K562 (cell line): ENCODE measurements around the gene NDUFB10. TPM values are rescaled to one million over a fixed set of nuclear protein-coding genes. Genes with fewer than 3 reads are reported as not detected.
A peak's percentile ranks its signal among the peaks of the same experiment; 100 is the strongest.

ENCODE experiments used
- ARHGAP35 ChIP-seq: fragments of 450-650 bp; IDR thresholded peaks from 2 replicates; pipeline ENCODE4 v1.6.1; 2018; ENCODE audit not compliant: partially characterized antibody
- BRF1 ChIP-seq: IDR thresholded peaks from 3 replicates; pipeline ENCODE4 v1.6.1; 2011; ENCODE audit warnings: borderline replicate concordance, mild to moderate bottlenecking; ENCODE audit not compliant: insufficient read length; ENCODE audit errors: extremely low read depth
- CHD2 ChIP-seq: IDR thresholded peaks from 2 replicates; pipeline ENCODE4 v1.6.1; 2011; ENCODE audit warnings: low read depth, low read length
- DIDO1 ChIP-seq: fragments of 450-650 bp; IDR thresholded peaks from 2 replicates; pipeline ENCODE4 v1.6.1; 2016; ENCODE audit warnings: low read depth, missing biosample characterization, missing genetic modification characterization
- ELK1 ChIP-seq: sonication (generic); formaldehyde crosslinking; IDR thresholded peaks from 2 replicates; pipeline ENCODE4 v1.8.1; 2022; ENCODE audit warnings: missing genetic modification reagents
- ETV6 ChIP-seq, 3 experiments: fragments of 150-350 bp in 1 of 3; sonication (generic) in 1 of 3; formaldehyde crosslinking in 1 of 3; IDR thresholded peaks; 2 replicates each; pipeline versions ENCODE4 v1.6.1 to v1.8.0; 2014 to 2022; ENCODE audit warnings: borderline replicate concordance in 2 of 3, low read depth in 2 of 3, antibody characterized with exemption in 1 of 3, low read length in 1 of 3, mild to moderate bottlenecking in 1 of 3, missing genetic modification reagents in 1 of 3
- GTF2E2 ChIP-seq: fragments of 200-800 bp; sonication (Bioruptor generic); IDR thresholded peaks from 2 replicates; pipeline ENCODE4 v1.6.1; 2016; ENCODE audit warnings: missing genetic modification characterization, missing compliant biosample characterization
- JUND ChIP-seq, 2 experiments: IDR thresholded peaks; 2 replicates in 1 of 2; 3 replicates in 1 of 2; pipeline ENCODE4 v1.6.1; 2011; ENCODE audit warnings: borderline replicate concordance in 2 of 2, low read depth in 2 of 2, low read length in 2 of 2, improper control_type of control experiment in 1 of 2, missing biosample characterization in 1 of 2, missing genetic modification characterization in 1 of 2, missing genetic modification reagents in 1 of 2
- MCM7 ChIP-seq, 2 experiments: fragments of 450-650 bp; IDR thresholded peaks; 2 replicates each; pipeline ENCODE4 v1.6.1; 2016 to 2018
- MTA2 ChIP-seq: fragments of 450-650 bp; IDR thresholded peaks from 2 replicates; pipeline ENCODE4 v1.6.1; 2016; ENCODE audit warnings: low read depth
- MXD1 ChIP-seq: fragments of 250-450 bp; sonication (Bioruptor Pico); IDR thresholded peaks from 2 replicates; pipeline ENCODE4 v1.8.0; 2021; ENCODE audit warnings: borderline replicate concordance, mild to moderate bottlenecking, moderate library complexity; ENCODE audit not compliant: poor library complexity, severe bottlenecking
- NFXL1 ChIP-seq: fragments of 450-650 bp; formaldehyde crosslinking; IDR thresholded peaks from 2 replicates; pipeline ENCODE4 v1.4.0; 2021; ENCODE audit warnings: mild to moderate bottlenecking
- POLR3G ChIP-seq: IDR thresholded peaks from 2 replicates; pipeline ENCODE4 v1.6.1; 2011; ENCODE audit not compliant: insufficient read length, insufficient replicate concordance; ENCODE audit errors: extremely low read depth
- SIN3A ChIP-seq, 2 experiments: fragments of 150-350 bp in 1 of 2; IDR thresholded peaks; 2 replicates each; pipeline ENCODE4 v1.6.1; 2011 to 2016; ENCODE audit warnings: borderline replicate concordance in 2 of 2, low read depth in 2 of 2, low read length in 2 of 2, mild to moderate bottlenecking in 2 of 2, moderate library complexity in 2 of 2; ENCODE audit not compliant: control insufficient read depth in 1 of 2
- TFAP4 ChIP-seq: sonication (generic); formaldehyde crosslinking; IDR thresholded peaks from 2 replicates; pipeline ENCODE4 v1.8.0; 2022; ENCODE audit warnings: missing genetic modification reagents, mild to moderate bottlenecking, moderate library complexity, borderline replicate concordance
- U2AF1 ChIP-seq: fragments of 200-400 bp; formaldehyde crosslinking; optimal IDR thresholded peaks from 2 replicates; pipeline ENCODE3; 2017; ENCODE audit warnings: mild to moderate bottlenecking, low read depth, low read length, moderate library complexity
- ZBTB33 ChIP-seq: sonication (generic); formaldehyde crosslinking; IDR thresholded peaks from 2 replicates; pipeline ENCODE4 v1.8.1; 2023; ENCODE audit warnings: mild to moderate bottlenecking, missing genetic modification reagents
- ZBTB7A ChIP-seq: IDR thresholded peaks from 2 replicates; pipeline ENCODE4 v1.6.1; 2011; ENCODE audit warnings: low read depth, mild to moderate bottlenecking, low read length, moderate library complexity, borderline replicate concordance; ENCODE audit not compliant: control insufficient read depth
- ZNF263 ChIP-seq: sonication (generic); formaldehyde crosslinking; IDR thresholded peaks from 2 replicates; pipeline ENCODE4 v1.8.0; 2022; ENCODE audit warnings: mild to moderate bottlenecking, missing genetic modification reagents, borderline replicate concordance
- ZNF764 ChIP-seq: fragments of 250-450 bp; sonication (Bioruptor Pico); IDR thresholded peaks from 2 replicates; pipeline ENCODE4 v1.4.0; 2020; ENCODE audit warnings: low read depth, mild to moderate bottlenecking, moderate library complexity
- ZNF780A ChIP-seq: fragments of 250-450 bp; sonication (Bioruptor Pico); IDR thresholded peaks from 2 replicates; pipeline ENCODE4 v1.5.0; 2021; ENCODE audit warnings: mild to moderate bottlenecking
- ZNF785 ChIP-seq: fragments of 250-450 bp; sonication (Bioruptor Pico); IDR thresholded peaks from 2 replicates; pipeline ENCODE4 v1.4.0; 2020; ENCODE audit warnings: mild to moderate bottlenecking
- polyA plus RNA-seq, 8 experiments: library from polyadenylated mRNA; depleted of rRNA in 4 of 8; stranded (reverse) in 5 of 8; unstranded in 3 of 8; fragments of >200 nt; fragmentation: Nextera tagmentation in 2 of 8; fragmentation: Illumina TruSeq in 1 of 8; extraction: Ambion mirVana in 2 of 8; extraction: Trizol in 1 of 8; gene quantifications; 2 replicates each; pipeline versions ENCODE4 v1.2.1 to v1.2.3, GENCODE V29; 2011 to 2014; ENCODE audit warnings: inconsistent platforms in 1 of 8, missing spikeins in 1 of 8
- total RNA-seq, 7 experiments: library from RNA; depleted of rRNA in 6 of 7; stranded (reverse); fragments of >200 nt in 6 of 7; fragmentation: Illumina TruSeq in 2 of 7; extraction: Trizol in 2 of 7; gene quantifications; 2 replicates each; pipeline versions ENCODE4 v1.2.1 to v1.2.3, GENCODE V29; 2011 to 2021; ENCODE audit warnings: low replicate concordance in 1 of 7

The NDUFB10 gene
- total and polyA plus RNA-seq, 9 of the 15 experiments (the other 6 are each of a cell fraction or from before 2014, with no cell fraction given) = 69.3 to 527 (median 161) TPM

GRCh38 chr16:1992704-1993317, 33.5 kb downstream of the NDUFB10 start (continued):
- no peak for TF ChIP-seq ARHGAP35
- peak; percentile 35 for TF ChIP-seq U2AF1
- TF ChIP-seq ZBTB7A = 0 out of 2 replicates have a peak, but pooled peaks have one; percentile 8
- no peak for TF ChIP-seq ETV6 (IDR thresholded peaks at IDR 0.05; ENCODE audit: borderline replicate concordance in 1 of 2, low read depth in 2 of 2, low read length in 1 of 2)
- TF ChIP-seq ETV6 (CRISPR knock-in tag; IDR thresholded peaks at IDR 0.05; ENCODE audit: borderline replicate concordance) = no peak
- 0 out of 2 replicates have a peak, but pooled peaks have one; percentile 1 for TF ChIP-seq ZNF263 (CRISPR knock-in tag)
- no peak for TF ChIP-seq MXD1 (CRISPR knock-in tag)
- TF ChIP-seq MTA2 = no peak
- peak in 1 of 2 experiments; percentile 54; a peak in 2 of 4 replicates for TF ChIP-seq SIN3A (IDR thresholded peaks at IDR 0.05; ENCODE audit: borderline replicate concordance in 2 of 2, control insufficient read depth in 1 of 2, low read depth in 2 of 2, low read length in 2 of 2)
- 0 out of 2 replicates have a peak, but pooled peaks have one; percentile 11 for TF ChIP-seq ZBTB33 (CRISPR knock-in tag)
- TF ChIP-seq BRF1 = no peak
- no peak for TF ChIP-seq DIDO1 (tag)
- no peak for TF ChIP-seq ZNF780A (CRISPR knock-in tag)
- peak; percentile 68; the same call in 1 of the 2 replicates for TF ChIP-seq TFAP4 (CRISPR knock-in tag)
- no peak for TF ChIP-seq ZNF764 (CRISPR knock-in tag)
- no peak for TF ChIP-seq ELK1 (CRISPR knock-in tag)
- no peak for TF ChIP-seq GTF2E2 (tag)
- no peak for TF ChIP-seq CHD2
- no peak for TF ChIP-seq NFXL1 (CRISPR knock-in tag)
- TF ChIP-seq ZNF785 (CRISPR knock-in tag) = no peak
- TF ChIP-seq POLR3G = no peak
- no peak for TF ChIP-seq MCM7 (IDR thresholded peaks at IDR 0.05)
- TF ChIP-seq JUND (IDR thresholded peaks at IDR 0.05; ENCODE audit: borderline replicate concordance, low read depth, low read length) = no peak
- no peak for TF ChIP-seq JUND (tag; IDR thresholded peaks at IDR 0.05; ENCODE audit: borderline replicate concordance, low read depth, low read length)
